Prostate gland (tissue), 2 donors: Measurements from ENCODE around the gene SYT2.

ENCODE experiments used
- CTCF ChIP-seq, 4 experiments: fragments of 200-600 bp in 2 of 4; fragments of 450-650 bp in 2 of 4; sonication (generic) in 2 of 4; IDR thresholded peaks; 1 replicate in 3 of 4; 2 replicates in 1 of 4; pipeline ENCODE4 v1.5.1; 2016 to 2019; ENCODE audit warnings: antibody characterized with exemption in 4 of 4, mild to moderate bottlenecking in 2 of 4, moderate library complexity in 2 of 4
- POLR2AphosphoS5 ChIP-seq: sonication (generic); formaldehyde crosslinking; IDR thresholded peaks from one replicate; pipeline ENCODE4 v1.6.1; 2017; ENCODE audit warnings: antibody characterized with exemption

GRCh38 chr1:202622388-202622787 lies 87.9 kb downstream of the SYT2 start:
- no peak for TF ChIP-seq POLR2AphosphoS5
- no peak for TF ChIP-seq CTCF (IDR thresholded peaks at IDR 0.05)
